ENCODE results near the gene ZNF266.

The ZNF266 gene

DNA sequence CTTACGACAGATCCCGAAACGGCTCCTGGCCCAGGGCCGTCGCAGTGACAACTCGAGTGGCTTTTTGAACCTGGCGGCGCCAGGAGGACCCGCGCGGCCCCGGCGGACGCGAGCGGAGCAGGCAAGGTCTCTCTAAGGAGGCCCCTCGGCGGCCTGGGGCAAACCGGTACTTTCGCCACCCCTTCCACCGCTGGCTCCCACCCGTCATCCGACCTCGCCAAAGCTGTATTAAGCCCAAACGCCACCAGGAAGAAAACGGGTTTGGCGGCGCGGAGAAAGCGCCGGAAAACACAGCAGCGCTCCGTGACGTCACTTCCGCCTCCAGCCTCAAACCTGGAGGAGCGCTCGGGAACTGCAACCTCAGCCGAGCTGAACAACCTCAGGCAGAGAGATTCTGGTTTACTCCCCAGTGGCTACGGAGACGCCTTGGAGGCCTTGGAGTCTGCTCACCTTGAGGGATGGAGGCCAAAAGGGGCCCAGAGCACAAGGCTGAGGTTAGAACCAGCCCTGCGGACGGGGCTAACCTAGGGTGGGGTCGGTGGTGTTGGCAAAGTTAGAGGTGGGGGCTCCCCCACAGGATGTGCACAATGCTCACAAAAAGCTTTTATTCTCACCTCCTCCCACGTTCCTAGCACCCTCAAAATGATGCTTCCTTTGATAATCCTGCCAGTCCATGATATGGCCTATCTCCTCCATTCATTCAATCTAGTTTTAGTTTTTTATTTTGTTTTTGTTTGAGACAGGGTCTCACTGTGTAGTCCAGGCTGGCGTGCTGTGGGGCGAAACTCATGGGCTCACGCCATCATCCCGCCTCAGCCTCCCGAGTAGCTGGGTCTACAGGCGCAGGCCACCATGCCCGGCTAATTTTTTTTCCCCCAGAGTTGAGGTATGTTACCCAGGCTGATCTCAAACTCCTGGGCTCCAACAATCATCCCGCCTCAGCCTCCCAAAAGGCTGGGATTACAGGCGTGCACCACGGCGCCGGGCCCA lies at the start of gene ZNF266:
ZNF266 (minus strand) TSS at position 295 of the 990 bp plus-strand sequence. CDS start 15,484 bp downstream, outside the sequence.
- DNase-seq (ENCODE audit: low read depth in 2 of 2), result peak; percentile 85 to 90

DNA sequence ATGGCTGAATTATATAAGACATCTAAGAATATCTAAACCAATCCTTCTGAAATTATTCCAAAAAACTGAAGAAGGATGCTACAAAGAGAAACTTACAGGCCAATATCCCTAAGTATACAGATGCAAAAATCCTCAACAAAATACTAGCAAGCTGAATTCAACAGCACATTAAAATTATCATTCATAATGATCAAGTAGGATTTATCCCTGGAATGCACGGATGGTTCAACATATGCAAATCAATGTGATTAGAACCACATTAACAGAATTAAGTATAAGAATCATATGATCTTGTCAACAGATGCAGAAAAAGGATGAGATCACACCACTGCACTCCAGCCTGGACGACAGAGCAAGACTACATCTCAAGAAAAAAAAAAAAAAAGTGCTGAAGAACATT lies 49.8 kb upstream of the ZNF266 start:
- DNase-seq (ENCODE audit: low read depth in 2 of 2), result no peak

GRCh38 chr19:9474975-9475374 lies 39.6 kb upstream of the ZNF266 start:
- DNase-seq (ENCODE audit: low read depth in 2 of 2), result no peak

GRCh38 chr19:9467161-9467560 lies 31.8 kb upstream of the ZNF266 start:
- DNase-seq (ENCODE audit: low read depth in 2 of 2), result no peak

- no peak for DNase-seq (ENCODE audit: low read depth in 2 of 2)
Measured at GRCh38 chr19:9461938-9462337, 26.6 kb upstream of the ZNF266 start.

- no peak for DNase-seq (ENCODE audit: low read depth in 2 of 2)
Measured at GRCh38 chr19:9456018-9456689, 20.8 kb upstream of the ZNF266 start.

DNA sequence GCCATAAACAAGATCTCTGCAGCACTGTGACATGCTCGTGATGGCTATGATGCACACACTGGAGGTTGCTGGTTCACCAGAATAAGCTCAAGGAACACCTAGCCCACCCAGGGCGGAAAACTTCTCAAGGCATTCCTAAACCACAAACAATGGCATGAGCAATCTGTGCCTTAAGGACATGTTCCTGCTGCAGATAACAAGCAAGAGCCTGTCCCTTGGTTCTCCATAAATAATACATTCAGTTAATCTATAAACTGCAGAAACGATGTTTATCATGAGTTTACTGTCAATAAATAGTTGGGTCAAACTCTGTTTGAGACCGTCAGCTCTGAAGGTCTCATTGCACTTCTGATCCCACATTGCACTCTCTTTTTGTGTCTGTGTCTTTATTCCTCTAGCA lies 18.6 kb upstream of the ZNF266 start:
- no peak for DNase-seq (ENCODE audit: low read depth in 2 of 2)

DNA sequence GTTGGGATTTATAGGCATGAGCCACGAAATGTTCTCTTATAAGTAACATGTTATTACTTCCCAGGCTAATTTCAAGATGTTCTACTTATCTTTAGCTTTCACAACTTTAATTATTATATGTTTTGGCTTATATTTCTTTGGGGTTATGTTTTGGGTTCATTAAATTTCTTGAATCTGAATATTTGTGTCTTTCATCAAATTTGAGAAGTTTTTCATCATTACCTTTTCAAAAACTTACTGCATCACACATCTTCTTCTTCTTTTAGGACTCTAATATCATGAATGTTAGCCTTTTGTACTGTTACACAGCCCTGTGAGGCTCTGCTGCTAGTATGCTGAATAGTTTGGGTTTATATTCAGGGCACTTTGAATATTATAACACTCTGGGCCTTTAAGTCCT lies 9.7 kb upstream of the ZNF266 start:
- no peak for DNase-seq (ENCODE audit: low read depth in 2 of 2)

DNA sequence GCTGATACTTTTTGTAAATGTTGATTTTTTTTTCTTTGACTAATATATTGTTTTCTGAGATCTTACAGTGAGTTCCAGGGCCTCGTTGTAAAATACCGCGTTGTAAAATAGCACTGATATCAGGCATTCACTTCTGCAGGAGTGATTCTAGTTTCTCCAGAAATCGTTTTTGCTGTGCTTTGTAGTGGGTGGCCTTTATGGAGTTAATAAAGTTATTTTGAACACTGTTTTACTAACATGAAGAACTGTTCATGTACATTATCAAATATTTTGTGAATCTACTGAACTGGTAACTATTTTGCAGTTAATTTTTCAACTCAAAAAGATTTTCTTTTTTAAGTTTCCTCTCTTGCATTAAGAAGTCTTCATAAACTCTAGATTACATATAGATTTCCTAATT lies 985 bp upstream of the ZNF266 start:
- DNase-seq (ENCODE audit: low read depth in 2 of 2), result no peak

- peak in 1 of 2 experiments; percentile 32 for DNase-seq (ENCODE audit: low read depth in 2 of 2)
Measured at GRCh38 chr19:9431475-9431874, 3.9 kb downstream of the ZNF266 start.

DNA sequence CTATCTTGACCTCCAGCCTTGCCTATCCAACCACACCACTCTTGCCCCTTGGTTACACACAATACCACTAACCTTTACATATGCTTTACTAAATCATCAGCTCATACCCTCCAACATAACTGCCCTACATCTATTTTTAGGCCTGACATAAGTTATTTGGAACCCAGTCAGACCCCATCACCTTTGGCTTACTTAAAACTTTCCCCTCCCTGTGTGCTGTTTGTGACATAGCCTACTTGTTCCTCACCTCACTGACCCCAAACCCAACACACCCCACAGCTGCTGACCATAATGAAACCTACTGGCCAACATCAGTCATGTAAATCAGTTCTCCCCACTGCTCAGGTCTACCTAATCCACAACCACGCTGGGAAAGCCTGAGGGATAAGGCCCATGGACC lies 4.9 kb downstream of the ZNF266 start:
- DNase-seq (ENCODE audit: low read depth in 2 of 2), result no peak

- no peak for DNase-seq (ENCODE audit: low read depth in 2 of 2)
Measured at GRCh38 chr19:9427941-9428340, 7.4 kb downstream of the ZNF266 start.

DNA sequence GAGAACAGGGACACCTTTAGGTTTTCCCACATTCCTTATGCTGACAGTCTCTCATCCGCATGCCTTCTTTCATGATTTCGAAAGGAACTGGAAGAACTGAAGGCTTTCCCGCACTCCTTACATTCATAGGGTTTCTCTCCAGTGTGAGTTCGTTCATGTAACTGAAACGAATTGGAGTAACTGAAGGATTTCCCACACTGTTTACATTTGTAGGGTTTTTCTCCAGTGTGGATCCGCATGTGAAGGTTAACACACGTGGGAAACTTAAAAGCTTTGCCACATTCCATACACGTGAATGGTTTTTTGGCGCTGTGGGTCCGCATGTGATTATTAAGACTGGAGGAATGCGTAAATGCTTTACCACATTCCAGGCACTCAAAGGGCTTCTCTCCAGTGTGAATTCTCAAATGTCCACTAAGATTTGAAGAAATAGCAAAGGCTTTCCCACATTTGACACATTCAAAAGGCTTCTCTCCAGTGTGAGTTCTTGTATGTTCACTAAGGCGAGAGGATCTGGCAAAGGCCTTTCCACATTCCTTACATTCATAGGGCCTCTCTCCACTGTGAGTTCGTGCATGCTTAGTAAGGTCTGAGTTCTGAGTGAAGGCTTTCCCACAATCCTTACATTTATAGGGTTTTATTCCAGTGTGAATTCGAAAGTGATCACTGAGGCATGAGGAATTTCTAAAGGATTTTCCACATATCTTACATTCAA lies 22.0 kb downstream of the ZNF266 start:
- DNase-seq (ENCODE audit: low read depth in 2 of 2), result no peak

DNA sequence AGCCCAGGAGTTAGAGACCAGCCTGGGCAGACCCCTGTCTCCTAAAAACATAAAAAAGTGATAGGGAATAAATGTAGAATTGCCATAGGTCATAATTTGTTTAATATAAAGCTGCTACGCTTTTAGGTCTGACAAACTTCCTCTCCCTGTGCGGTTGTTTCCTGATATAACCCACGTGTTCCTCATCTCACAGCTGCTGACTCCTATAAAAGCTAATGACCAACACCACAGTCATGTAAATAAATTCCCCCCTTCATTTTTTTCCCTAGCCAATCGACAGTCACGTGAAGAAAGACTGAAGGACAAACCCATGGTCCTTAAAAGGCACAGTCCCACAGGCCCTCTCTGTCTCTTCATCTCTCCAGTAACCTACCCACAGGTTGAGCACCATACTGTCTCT lies 27.5 kb downstream of the ZNF266 start:
- DNase-seq (ENCODE audit: low read depth in 2 of 2), result no peak

DNA sequence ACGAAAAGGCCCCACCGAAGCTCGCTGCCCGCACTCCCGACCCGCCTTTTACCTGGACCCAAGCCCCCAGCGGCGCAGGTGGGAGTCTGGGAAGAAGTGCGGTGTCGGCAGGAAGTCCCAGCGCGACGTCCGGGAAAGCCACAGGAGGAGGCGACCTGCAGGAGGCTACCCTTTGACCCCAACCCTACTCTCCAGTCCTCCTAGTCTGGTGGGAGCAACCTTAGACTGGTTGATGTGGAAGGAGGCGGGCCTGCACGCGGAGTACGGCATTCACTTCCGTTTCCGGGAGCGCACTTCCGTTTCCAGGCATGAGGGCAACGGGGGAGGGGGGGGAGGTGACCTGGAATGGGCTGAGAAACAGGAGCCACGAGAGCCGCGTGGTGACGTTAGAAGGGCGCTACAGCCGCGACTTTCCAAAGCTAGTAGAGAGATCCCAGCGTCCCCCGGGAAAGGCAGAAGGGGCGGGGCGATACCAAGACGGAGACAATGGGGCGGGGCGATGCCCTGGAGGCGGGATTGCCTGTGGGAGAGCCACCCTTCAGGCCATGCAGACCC lies 28.5 kb downstream of the ZNF266 start:
- peak; percentile 31 to 58 for DNase-seq (ENCODE audit: low read depth in 2 of 2)

GRCh38 chr19:9381361-9381785 lies 54.0 kb downstream of the ZNF266 start:
- DNase-seq (ENCODE audit: low read depth in 2 of 2), result no peak

DNA sequence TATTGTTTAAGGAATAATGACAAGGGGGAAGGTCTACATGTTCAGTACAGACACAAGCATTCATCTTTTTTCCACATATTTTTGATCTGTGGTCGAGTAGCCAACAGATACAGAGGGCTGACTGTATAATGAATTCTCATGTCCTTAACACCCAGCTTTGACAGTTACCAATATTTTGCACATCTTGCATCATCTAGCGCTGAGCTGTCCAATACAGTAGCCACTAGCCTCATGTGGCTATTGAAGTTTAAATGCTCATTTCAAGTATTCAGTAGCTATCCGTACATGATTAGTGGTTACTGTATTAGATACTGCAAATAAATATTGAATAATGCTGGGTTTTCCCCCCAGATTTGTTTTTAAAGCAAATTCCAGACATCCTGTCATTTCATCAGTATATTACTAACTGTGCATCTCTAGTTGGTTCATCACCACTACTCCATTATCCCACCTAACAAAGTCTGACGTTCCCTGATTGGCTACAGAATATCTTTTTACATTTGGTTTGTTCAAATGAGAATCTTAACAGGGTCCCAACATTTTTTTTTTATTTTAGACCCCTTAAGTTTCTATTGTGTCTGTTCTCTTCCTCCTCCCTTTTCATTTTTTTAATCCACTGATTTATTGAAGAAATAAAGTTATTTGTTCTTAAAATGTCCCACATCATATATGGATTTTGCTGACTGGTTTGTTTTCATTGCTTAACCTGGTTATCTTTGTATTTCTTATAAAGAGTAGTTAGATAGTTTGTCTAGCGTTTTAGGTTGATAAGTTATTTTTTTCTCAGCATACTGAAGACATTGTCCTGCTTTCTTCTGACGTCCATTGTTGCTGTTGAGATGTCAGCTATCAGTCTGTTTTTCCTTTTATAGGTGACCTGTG lies 64.4 kb downstream of the ZNF266 start:
- DNase-seq (ENCODE audit: low read depth in 2 of 2), result no peak

DNA sequence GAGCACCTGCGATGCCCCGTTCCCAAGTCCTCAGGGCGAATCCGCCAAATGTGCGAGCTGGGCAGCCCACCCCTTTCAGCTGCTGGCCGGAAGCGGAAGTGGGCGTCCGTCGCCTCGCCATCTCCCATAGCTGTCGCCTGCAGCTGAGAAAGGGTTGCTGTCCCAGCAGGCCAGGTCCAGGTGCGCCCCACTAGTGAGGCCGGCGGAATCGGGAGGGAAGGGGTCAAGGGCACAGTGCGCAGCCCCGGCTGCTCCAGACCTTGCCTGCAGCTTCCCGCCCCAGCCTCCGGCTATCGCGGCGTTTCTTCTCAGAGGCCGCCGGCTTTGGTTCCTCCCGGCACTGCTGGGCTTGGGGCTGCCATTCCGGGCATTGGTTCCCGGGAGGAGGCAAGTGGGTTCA lies 72.5 kb downstream of the ZNF266 start, which contains the start of gene ZNF177:
ZNF177 (plus strand) TSS at position 109 of the 400 bp plus-strand sequence. CDS start 15,299 bp downstream, outside the sequence.
- no peak for DNase-seq (ENCODE audit: low read depth in 2 of 2)
